IMR-90 (cell line): ENCODE measurements around the gene DOCK4.

ENCODE experiments used
- BHLHE40 ChIP-seq: fragments of 150-350 bp; IDR thresholded peaks from 2 replicates; pipeline ENCODE4 v1.6.1; 2016; ENCODE audit warnings: mild to moderate bottlenecking, low read depth, low read length
- CEBPB ChIP-seq: IDR thresholded peaks from 2 replicates; pipeline ENCODE4 v1.6.1; 2012; ENCODE audit warnings: low read depth, low read length, improper control_type of control experiment
- ELK1 ChIP-seq: fragments of 150-350 bp; IDR thresholded peaks from 2 replicates; pipeline ENCODE4 v1.6.1; 2016; ENCODE audit warnings: low read depth, mild to moderate bottlenecking, low read length, moderate library complexity, borderline replicate concordance
- FOS ChIP-seq: fragments of 150-350 bp; IDR thresholded peaks from 2 replicates; pipeline ENCODE4 v1.6.1; 2016; ENCODE audit warnings: low read depth, low read length
- MAFK ChIP-seq: IDR thresholded peaks from 2 replicates; pipeline ENCODE4 v1.6.1; 2012; ENCODE audit warnings: low read depth, low read length, improper control_type of control experiment
- MAZ ChIP-seq: IDR thresholded peaks from 2 replicates; pipeline ENCODE4 v1.6.1; 2012; ENCODE audit warnings: low read depth, mild to moderate bottlenecking, low read length, improper control_type of control experiment, moderate library complexity, borderline replicate concordance
- MXI1 ChIP-seq: IDR thresholded peaks from 2 replicates; pipeline ENCODE4 v1.6.1; 2012; ENCODE audit warnings: low read depth, mild to moderate bottlenecking, low read length, moderate library complexity, borderline replicate concordance
- POLR2A ChIP-seq: IDR thresholded peaks from 2 replicates; pipeline ENCODE4 v1.6.1; 2012; ENCODE audit warnings: mild to moderate bottlenecking, low read depth, low read length
- RAD21 ChIP-seq: IDR thresholded peaks from 2 replicates; pipeline ENCODE4 v1.6.1; 2012; ENCODE audit warnings: low read length, improper control_type of control experiment
- RCOR1 ChIP-seq: IDR thresholded peaks from 2 replicates; pipeline ENCODE4 v1.6.1; 2012; ENCODE audit warnings: mild to moderate bottlenecking, low read length, improper control_type of control experiment; ENCODE audit not compliant: insufficient replicate concordance
- RFX5 ChIP-seq: IDR thresholded peaks from 2 replicates; pipeline ENCODE4 v1.8.0; 2012; ENCODE audit warnings: low read depth, mild to moderate bottlenecking, low read length, moderate library complexity
- SMC3 ChIP-seq: fragments of 150-350 bp; IDR thresholded peaks from 2 replicates; pipeline ENCODE4 v1.6.1; 2016; ENCODE audit warnings: low read depth, mild to moderate bottlenecking, antibody characterized with exemption, low read length, moderate library complexity
- TF ChIP-seq, protein P1 (sequence below): conservative IDR thresholded peaks from 2 replicates; pipeline ENCODE4 v1.5.1; 2012; ENCODE audit warnings: mild to moderate bottlenecking, low read depth, low read length, improper control_type of control experiment
- TF ChIP-seq, protein P2 (sequence below): fragments of 150-350 bp; IDR thresholded peaks from 2 replicates; pipeline ENCODE4 v1.6.1; 2017; ENCODE audit warnings: mild to moderate bottlenecking, antibody characterized with exemption, low read length, low read depth

GRCh38 chr7:112154690-112155089 is 51.5 kb downstream of the DOCK4 start:
- TF ChIP-seq SMC3 (no peak), POLR2A (no peak), MAZ (no peak), RAD21 (no peak), RFX5 (no peak), MAFK (no peak), CEBPB (no peak), BHLHE40 (no peak), MXI1 (no peak), ELK1 (no peak), FOS (no peak), RCOR1 (no peak)
- TF ChIP-seq, protein P1, sequence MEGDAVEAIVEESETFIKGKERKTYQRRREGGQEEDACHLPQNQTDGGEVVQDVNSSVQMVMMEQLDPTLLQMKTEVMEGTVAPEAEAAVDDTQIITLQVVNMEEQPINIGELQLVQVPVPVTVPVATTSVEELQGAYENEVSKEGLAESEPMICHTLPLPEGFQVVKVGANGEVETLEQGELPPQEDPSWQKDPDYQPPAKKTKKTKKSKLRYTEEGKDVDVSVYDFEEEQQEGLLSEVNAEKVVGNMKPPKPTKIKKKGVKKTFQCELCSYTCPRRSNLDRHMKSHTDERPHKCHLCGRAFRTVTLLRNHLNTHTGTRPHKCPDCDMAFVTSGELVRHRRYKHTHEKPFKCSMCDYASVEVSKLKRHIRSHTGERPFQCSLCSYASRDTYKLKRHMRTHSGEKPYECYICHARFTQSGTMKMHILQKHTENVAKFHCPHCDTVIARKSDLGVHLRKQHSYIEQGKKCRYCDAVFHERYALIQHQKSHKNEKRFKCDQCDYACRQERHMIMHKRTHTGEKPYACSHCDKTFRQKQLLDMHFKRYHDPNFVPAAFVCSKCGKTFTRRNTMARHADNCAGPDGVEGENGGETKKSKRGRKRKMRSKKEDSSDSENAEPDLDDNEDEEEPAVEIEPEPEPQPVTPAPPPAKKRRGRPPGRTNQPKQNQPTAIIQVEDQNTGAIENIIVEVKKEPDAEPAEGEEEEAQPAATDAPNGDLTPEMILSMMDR: no peak
- TF ChIP-seq, protein P2, sequence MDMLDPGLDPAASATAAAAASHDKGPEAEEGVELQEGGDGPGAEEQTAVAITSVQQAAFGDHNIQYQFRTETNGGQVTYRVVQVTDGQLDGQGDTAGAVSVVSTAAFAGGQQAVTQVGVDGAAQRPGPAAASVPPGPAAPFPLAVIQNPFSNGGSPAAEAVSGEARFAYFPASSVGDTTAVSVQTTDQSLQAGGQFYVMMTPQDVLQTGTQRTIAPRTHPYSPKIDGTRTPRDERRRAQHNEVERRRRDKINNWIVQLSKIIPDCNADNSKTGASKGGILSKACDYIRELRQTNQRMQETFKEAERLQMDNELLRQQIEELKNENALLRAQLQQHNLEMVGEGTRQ: no peak
